Measurements from ENCODE around the gene TMTC1.

- TF ChIP-seq CTCF (IDR thresholded peaks at IDR 0.05) (no peak), POLR2A (IDR thresholded peaks at IDR 0.05) (no peak)
These were observed 8.4 kb upstream of the TMTC1 start for GRCh38 chr12:29792132-29792531.
